Subcutaneous adipose tissue (tissue), 4 donors: Measurements from ENCODE around the gene IMPDH2. TPM values are rescaled to one million over a fixed set of nuclear protein-coding genes. Genes with fewer than 3 reads are reported as not detected.

Experiments
- CTCF ChIP-seq: fragments of 450-650 bp; IDR thresholded peaks from one replicate; pipeline ENCODE4 v1.5.1; 2016; ENCODE audit warnings: low read depth, mild to moderate bottlenecking, control low read depth, antibody characterized with exemption, moderate library complexity
- total RNA-seq, 4 donors: library from RNA; depleted of rRNA; stranded (reverse); fragments of >200 nt; gene quantifications; one replicate each; pipeline ENCODE4 v1.1.0, GENCODE V29; 2016

Gene IMPDH2
- total RNA-seq, 4 donors from 2014 or later = 92.3 to 126 (median 105) TPM

- no peak for TF ChIP-seq CTCF
These were observed 7.1 kb downstream of the IMPDH2 start, which contains the start of gene NDUFAF3 for GRCh38 chr3:49021813-49022687. Gene NDUFAF3 (plus strand): TSS chr3:49022121. CDS start chr3:49022145, 24 bp downstream.

- TF ChIP-seq CTCF = no peak
These were observed 7.9 kb downstream of the IMPDH2 start for GRCh38 chr3:49021213-49021812.

GRCh38 chr3:49020330-49021212 is 8.6 kb downstream of the IMPDH2 start:
- TF ChIP-seq CTCF = no peak

- no peak for TF ChIP-seq CTCF
These were observed 9.3 kb downstream of the IMPDH2 start for GRCh38 chr3:49019941-49020329.

GRCh38 chr3:49018707-49019006 is 10.5 kb downstream of the IMPDH2 start:
- TF ChIP-seq CTCF = no peak

GRCh38 chr3:49017971-49018706 is 11.1 kb downstream of the IMPDH2 start, which contains the start of gene DALRD3:
Gene DALRD3 (minus strand): TSS chr3:49018580. CDS start chr3:49018564, 16 bp downstream.
- TF ChIP-seq CTCF = no peak
